HCT116 (cell line): ENCODE data around the gene RYR2. TPM values are rescaled to one million over a fixed set of nuclear protein-coding genes. Genes with fewer than 3 reads are reported as not detected.

Experiments
- ATAC-seq: fragments of 200-7000 bp; cut with Tn5 transposase; 2 replicates; pipeline ENCODE4 v1.9.1; 2020; ENCODE audit warnings: mild to moderate bottlenecking, moderate library complexity
- BruUV-seq: library from RNA; stranded (reverse); fragments of 400-500 nt; replicated peaks from 2 replicates; lab custom pipeline; 2021; lab: Mats Ljungman, UMichigan
- CTCF ChIA-PET: fragments of 300-600 bp; sonication (Branson Sonifier 250); formaldehyde crosslinking; loops from one replicate; lab custom pipeline; 2021; ENCODE audit warnings: antibody characterized with exemption; lab: Charles Lee
- POLR2A ChIA-PET: fragments of 300-600, 350-600 bp; sonication (Branson Sonifier 250); formaldehyde crosslinking; loops from one replicate; lab custom pipeline; 2021; ENCODE audit warnings: antibody characterized with exemption; lab: Charles Lee
- RAD21 ChIA-PET, 2 experiments: fragments of 300-600 bp; sonication (Branson Sonifier 250); formaldehyde crosslinking; loops; one replicate each; lab custom pipeline; 2023; ENCODE audit warnings: low total read pairs in 2 of 2; ENCODE audit not compliant: uncharacterized antibody in 2 of 2, unreplicated experiment in 2 of 2, low non-redundant PET in 1 of 2; lab: Charles Lee
- DNase-seq: peaks from one replicate; pipeline ENCODE4 v3.0.0-alpha.2; 2010; ENCODE audit warnings: low read depth, low spot score
- H2AFZ ChIP-seq: fragments of 200-600 bp; shearing (Covaris generic), sonication (generic); 2 replicates; pipeline ENCODE4 v1.6.1; 2017; ENCODE audit warnings: low read depth, mixed run types, mixed read lengths, antibody characterized with exemption, low read length; ENCODE audit not compliant: poor library complexity, severe bottlenecking
- H3K27ac ChIP-seq: 2 replicates; pipeline ENCODE4 v1.5.1; 2012; ENCODE audit warnings: low read depth, low read length
- H3K27me3 ChIP-seq: fragments of 200-600 bp; sonication (generic); 2 replicates; pipeline ENCODE4 v1.6.1; 2016; ENCODE audit warnings: mixed run types, low read length, mixed read lengths; ENCODE audit not compliant: insufficient read depth
- H3K36me3 ChIP-seq, 2 experiments: fragments of 200-500 bp in 1 of 2; fragments of 200-600 bp in 1 of 2; sonication (Bioruptor generic) in 1 of 2; sonication (generic) in 1 of 2; 2 replicates each; pipeline versions ENCODE4 v1.5.1 to v1.6.1; 2014 to 2016; ENCODE audit warnings: low read length in 2 of 2, inconsistent platforms in 1 of 2, mixed read lengths in 1 of 2, mixed run types in 1 of 2; ENCODE audit not compliant: insufficient read depth in 2 of 2, control insufficient read depth in 1 of 2
- H3K4me1 ChIP-seq, 2 experiments: fragments of 200-600 bp in 1 of 2; sonication (generic) in 1 of 2; 2 replicates each; pipeline versions ENCODE4 v1.5.1 to v1.6.1; 2012 to 2017; ENCODE audit warnings: low read length in 2 of 2, inconsistent platforms in 1 of 2, mild to moderate bottlenecking in 1 of 2, mixed read lengths in 1 of 2, mixed run types in 1 of 2, moderate library complexity in 1 of 2; ENCODE audit not compliant: insufficient read depth in 2 of 2, control insufficient read depth in 1 of 2
- H3K4me2 ChIP-seq: fragments of 200-600 bp; sonication (generic); 2 replicates; pipeline ENCODE4 v1.6.1; 2017; ENCODE audit warnings: mixed run types, low read length, mixed read lengths
- H3K4me3 ChIP-seq, 2 experiments: fragments of 200-600 bp in 1 of 2; sonication (generic) in 1 of 2; replicated peaks in 1 of 2; 2 replicates each; pipeline ENCODE4 v1.5.1; 2011 to 2016; ENCODE audit warnings: low read length in 2 of 2, control low read depth in 1 of 2, low read depth in 1 of 2, mild to moderate bottlenecking in 1 of 2, mixed read lengths in 1 of 2, mixed run types in 1 of 2
- H3K79me2 ChIP-seq: fragments of 200-600 bp; sonication (generic); 2 replicates; pipeline ENCODE4 v1.6.1; 2017; ENCODE audit warnings: mild to moderate bottlenecking, mixed run types, low read length, moderate library complexity, mixed read lengths; ENCODE audit not compliant: insufficient read depth
- H3K9ac ChIP-seq: fragments of 200-600 bp; sonication (generic); 2 replicates; pipeline ENCODE4 v1.6.1; 2016; ENCODE audit warnings: low read length, mixed read lengths
- H3K9me2 ChIP-seq: fragments of 200-600 bp; sonication (generic), shearing (Covaris generic); 2 replicates; pipeline ENCODE4 v1.6.1; 2017; ENCODE audit warnings: mixed run types, mild to moderate bottlenecking, moderate library complexity; ENCODE audit not compliant: insufficient read depth
- H3K9me3 ChIP-seq, 2 experiments: fragments of 200-500 bp in 1 of 2; fragments of 200-600 bp in 1 of 2; sonication (Bioruptor generic) in 1 of 2; sonication (generic) in 1 of 2; 2 replicates each; pipeline ENCODE4 v1.6.1; 2014 to 2017; ENCODE audit warnings: low read length in 2 of 2, mixed read lengths in 2 of 2, inconsistent platforms in 1 of 2, low read depth in 1 of 2, mild to moderate bottlenecking in 1 of 2, mixed run types in 1 of 2, moderate library complexity in 1 of 2; ENCODE audit not compliant: control insufficient read depth in 1 of 2, insufficient read depth in 1 of 2
- H4K20me1 ChIP-seq: fragments of 200-600 bp; sonication (generic), shearing (Covaris generic); 2 replicates; pipeline ENCODE4 v1.6.1; 2017; ENCODE audit warnings: mixed run types, mild to moderate bottlenecking, moderate library complexity; ENCODE audit not compliant: insufficient read depth
- CBX3 ChIP-seq: IDR thresholded peaks from 2 replicates; pipeline ENCODE4 v1.6.1; 2012; ENCODE audit warnings: low read depth
- CEBPB ChIP-seq: IDR thresholded peaks from 2 replicates; pipeline ENCODE4 v1.6.1; 2012; ENCODE audit warnings: low read depth
- CTCF ChIP-seq, 3 experiments: fragments of 200-600 bp in 1 of 3; sonication (generic) in 1 of 3; IDR thresholded peaks in 2 of 3; conservative IDR thresholded peaks in 1 of 3; 2 replicates each; pipeline ENCODE4 v1.5.1; 2012 to 2017; ENCODE audit warnings: low read depth in 2 of 3, low read length in 2 of 3, antibody characterized with exemption in 1 of 3, borderline replicate concordance in 1 of 3, control low read depth in 1 of 3, mild to moderate bottlenecking in 1 of 3, mixed read lengths in 1 of 3, mixed run types in 1 of 3, moderate library complexity in 1 of 3; ENCODE audit not compliant: insufficient read depth in 1 of 3
- ELF1 ChIP-seq: IDR thresholded peaks from 2 replicates; pipeline ENCODE4 v1.6.1; 2012; ENCODE audit warnings: low read depth, borderline replicate concordance
- EZH2 ChIP-seq: fragments of 200-600 bp; sonication (generic); IDR thresholded peaks from 2 replicates; pipeline ENCODE4 v1.6.1; 2017; ENCODE audit warnings: antibody characterized with exemption, mixed run types
- JUND ChIP-seq: IDR thresholded peaks from 2 replicates; pipeline ENCODE4 v1.6.1; 2012
- RAD21 ChIP-seq: IDR thresholded peaks from 2 replicates; pipeline ENCODE4 v1.6.1; 2012; ENCODE audit warnings: low read depth, mild to moderate bottlenecking
- YY1 ChIP-seq: IDR thresholded peaks from 2 replicates; pipeline ENCODE4 v1.6.1; 2011; ENCODE audit warnings: low read length, low read depth, moderate library complexity, mild to moderate bottlenecking; ENCODE audit not compliant: insufficient replicate concordance; ENCODE audit errors: extremely low read depth
- ZFX ChIP-seq: fragments of 450-650 bp; IDR thresholded peaks from 2 replicates; pipeline ENCODE4 v1.6.1; 2017
- intact Hi-C: fragments of 100-400 bp; cut with micrococcal nuclease; formaldehyde crosslinking; loops from 2 replicates; pipeline ENCODE4 v1.10.0; 2022
- total RNA-seq: library from RNA; stranded (reverse); gene quantifications from one replicate; pipeline ENCODE4 v1.2.1, GENCODE V29; 2021; ENCODE audit not compliant: unreplicated experiment
- TF ChIP-seq, protein P1 (sequence below): IDR thresholded peaks from 2 replicates; pipeline ENCODE4 v1.6.1; 2012; ENCODE audit warnings: low read depth

The RYR2 gene
- total RNA-seq, 1 experiment from 2014 or later: 0.02 TPM

DNA sequence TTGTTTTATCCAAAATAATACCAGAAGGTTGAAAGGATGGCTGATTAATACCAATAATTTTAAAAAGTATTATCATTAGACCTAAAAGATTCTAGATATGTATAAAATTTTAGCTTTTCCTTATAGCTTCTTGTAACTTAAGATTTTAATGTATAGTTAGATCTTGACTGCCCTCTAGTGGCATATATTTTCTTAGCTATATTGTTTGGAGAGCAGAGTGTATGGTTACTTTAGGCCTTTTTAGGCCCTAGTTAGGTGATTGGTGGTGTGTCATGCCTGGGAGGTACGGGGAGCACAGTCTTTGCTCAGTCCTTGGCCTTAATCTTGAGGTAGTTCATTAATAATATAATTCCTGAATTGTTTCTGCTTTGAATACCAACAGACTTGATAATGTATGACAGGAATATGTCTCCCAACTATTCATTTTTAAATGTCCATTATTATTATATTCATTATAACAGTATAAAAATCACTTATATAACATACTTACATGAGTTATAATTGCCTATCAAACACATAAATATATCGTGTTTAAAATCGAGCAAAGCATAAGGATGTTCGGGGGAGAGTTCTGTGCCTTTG, 520.3 kb downstream of the RYR2 start:
- DNase-seq: no peak
- no TSS peak for BruUV-seq
- H4K20me1 ChIP-seq: no peaks in the 10 kb centered on the region
- H3K9me2 ChIP-seq: no peaks in the 10 kb centered on the region
- no peak for TF ChIP-seq CEBPB
- no peak for TF ChIP-seq YY1
- peak; percentile 47 for TF ChIP-seq RAD21
- TF ChIP-seq CTCF (IDR thresholded peaks at IDR 0.05 in 2 of 3, conservative IDR thresholded peaks at IDR 0.05 in 1 of 3; ENCODE audit: borderline replicate concordance in 1 of 3, insufficient read depth in 1 of 3, low read depth in 2 of 3, low read length in 2 of 3): peak; percentile 23 to 62 (median 39); a peak in 5 of 6 replicates
- no peak for TF ChIP-seq JUND
- TF ChIP-seq EZH2: no peak
- TF ChIP-seq, protein P1, sequence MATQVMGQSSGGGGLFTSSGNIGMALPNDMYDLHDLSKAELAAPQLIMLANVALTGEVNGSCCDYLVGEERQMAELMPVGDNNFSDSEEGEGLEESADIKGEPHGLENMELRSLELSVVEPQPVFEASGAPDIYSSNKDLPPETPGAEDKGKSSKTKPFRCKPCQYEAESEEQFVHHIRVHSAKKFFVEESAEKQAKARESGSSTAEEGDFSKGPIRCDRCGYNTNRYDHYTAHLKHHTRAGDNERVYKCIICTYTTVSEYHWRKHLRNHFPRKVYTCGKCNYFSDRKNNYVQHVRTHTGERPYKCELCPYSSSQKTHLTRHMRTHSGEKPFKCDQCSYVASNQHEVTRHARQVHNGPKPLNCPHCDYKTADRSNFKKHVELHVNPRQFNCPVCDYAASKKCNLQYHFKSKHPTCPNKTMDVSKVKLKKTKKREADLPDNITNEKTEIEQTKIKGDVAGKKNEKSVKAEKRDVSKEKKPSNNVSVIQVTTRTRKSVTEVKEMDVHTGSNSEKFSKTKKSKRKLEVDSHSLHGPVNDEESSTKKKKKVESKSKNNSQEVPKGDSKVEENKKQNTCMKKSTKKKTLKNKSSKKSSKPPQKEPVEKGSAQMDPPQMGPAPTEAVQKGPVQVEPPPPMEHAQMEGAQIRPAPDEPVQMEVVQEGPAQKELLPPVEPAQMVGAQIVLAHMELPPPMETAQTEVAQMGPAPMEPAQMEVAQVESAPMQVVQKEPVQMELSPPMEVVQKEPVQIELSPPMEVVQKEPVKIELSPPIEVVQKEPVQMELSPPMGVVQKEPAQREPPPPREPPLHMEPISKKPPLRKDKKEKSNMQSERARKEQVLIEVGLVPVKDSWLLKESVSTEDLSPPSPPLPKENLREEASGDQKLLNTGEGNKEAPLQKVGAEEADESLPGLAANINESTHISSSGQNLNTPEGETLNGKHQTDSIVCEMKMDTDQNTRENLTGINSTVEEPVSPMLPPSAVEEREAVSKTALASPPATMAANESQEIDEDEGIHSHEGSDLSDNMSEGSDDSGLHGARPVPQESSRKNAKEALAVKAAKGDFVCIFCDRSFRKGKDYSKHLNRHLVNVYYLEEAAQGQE: no peak
- no peak for TF ChIP-seq ELF1
- no peak for TF ChIP-seq ZFX
- no peak for TF ChIP-seq CBX3
- H3K9ac ChIP-seq: no peak overlapping the region
- POLR2A ChIA-PET: no interaction called here
- no peaks in the 10 kb centered on the region for H3K4me1 ChIP-seq
- H3K4me3 ChIP-seq: no peak overlapping the region
- no peak overlapping the region for H3K27ac ChIP-seq
- ATAC-seq: peak; percentile 67
- H3K4me2 ChIP-seq: no peak overlapping the region
- H3K36me3 ChIP-seq: no peaks in the 10 kb centered on the region
- H3K79me2 ChIP-seq: no peaks in the 10 kb centered on the region
- intact Hi-C loops: loop anchor here (1.0 to 5.0 kb wide), 3 partner anchors 810 to 1460 kb away; no protein-coding TSS in a partner anchor
- no peaks in the 10 kb centered on the region for H3K27me3 ChIP-seq
- CTCF ChIA-PET: interaction anchor here (0.6 to 1.7 kb wide), 10 partner anchors 30 to 1456 kb away, joined by 3 to 22 read pairs (median 6); partner anchors contain the start of gene HEATR1
- no peak overlapping the region for H2AFZ ChIP-seq
- RAD21 ChIA-PET: interaction anchor here in 1 of 2 experiments (0.6 kb wide), 1 partner anchor 660 kb away, joined by 3 read pairs; no protein-coding TSS in a partner anchor
- H3K9me3 ChIP-seq: no peaks in the 10 kb centered on the region; a peak in 2 of 4 replicates
